ENCODE results near the gene NTRK3.

Gene NTRK3

GRCh38 chr15:88269356-88270062 is 13.0 kb upstream of the NTRK3 start:
- no peaks in the 10 kb centered on the region for H4K20me1 ChIP-seq (ENCODE audit: insufficient read depth, low read length, poor library complexity, severe bottlenecking)
- no peak overlapping the region for H3K4me2 ChIP-seq (ENCODE audit: low read depth, low read length, poor library complexity, severe bottlenecking)
- no peaks in the 10 kb centered on the region for H3K9me2 ChIP-seq (replicated peaks; ENCODE audit: low read depth, low read length)
- H3K9me3 ChIP-seq (ENCODE audit: insufficient read depth, low read depth, low read length) = no peaks in the 10 kb centered on the region
- no peak for TF ChIP-seq EZH2phosphoT487 (IDR thresholded peaks at IDR 0.05; ENCODE audit: borderline replicate concordance)
- no peak overlapping the region for H2AFZ ChIP-seq (ENCODE audit: low read length)
- no peaks in the 10 kb centered on the region for H3K36me3 ChIP-seq (ENCODE audit: insufficient read depth, low read length)
- H3F3A ChIP-seq (ENCODE audit: low read depth) = no peaks in the 10 kb centered on the region
- no peaks in the 10 kb centered on the region for H3K27me3 ChIP-seq (ENCODE audit: insufficient read depth, low read length, poor library complexity, severe bottlenecking)
- H3K79me2 ChIP-seq (ENCODE audit: insufficient read depth, low read length) = no peaks in the 10 kb centered on the region
- no peak overlapping the region for H3K4me3 ChIP-seq (ENCODE audit: low read length, poor library complexity, severe bottlenecking)
- no peak overlapping the region for H3K9ac ChIP-seq (ENCODE audit: low read depth, low read length, poor library complexity, severe bottlenecking)
- no peaks in the 10 kb centered on the region for H3K4me1 ChIP-seq (ENCODE audit: insufficient read depth, low read length, poor library complexity, severe bottlenecking)

GRCh38 chr15:88267720-88268119 is 11.2 kb upstream of the NTRK3 start:
- H3K36me3 ChIP-seq (ENCODE audit: insufficient read depth, low read length) = no peaks in the 10 kb centered on the region
- TF ChIP-seq CTCF (conservative IDR thresholded peaks at IDR 0.05; ENCODE audit: low read length) = no peak
- no peak for TF ChIP-seq EZH2phosphoT487 (IDR thresholded peaks at IDR 0.05; ENCODE audit: borderline replicate concordance)
- H3K79me2 ChIP-seq (ENCODE audit: insufficient read depth, low read length) = no peaks in the 10 kb centered on the region
- no peaks in the 10 kb centered on the region for H3K4me1 ChIP-seq (ENCODE audit: insufficient read depth, low read length, poor library complexity, severe bottlenecking)
- no peaks in the 10 kb centered on the region for H3K27me3 ChIP-seq (ENCODE audit: insufficient read depth, low read length, poor library complexity, severe bottlenecking)
- no peak overlapping the region for H3K4me2 ChIP-seq (ENCODE audit: low read depth, low read length, poor library complexity, severe bottlenecking)
- no peaks in the 10 kb centered on the region for H3K9me2 ChIP-seq (replicated peaks; ENCODE audit: low read depth, low read length)
- H2AFZ ChIP-seq (ENCODE audit: low read length) = no peak overlapping the region
- no peaks in the 10 kb centered on the region for H4K20me1 ChIP-seq (ENCODE audit: insufficient read depth, low read length, poor library complexity, severe bottlenecking)
- no peak overlapping the region for H3K9ac ChIP-seq (ENCODE audit: low read depth, low read length, poor library complexity, severe bottlenecking)
- no peak overlapping the region for H3K4me3 ChIP-seq (ENCODE audit: low read length, poor library complexity, severe bottlenecking)
- H3F3A ChIP-seq (ENCODE audit: low read depth) = no peaks in the 10 kb centered on the region
- H3K9me3 ChIP-seq (ENCODE audit: insufficient read depth, low read depth, low read length) = no peaks in the 10 kb centered on the region

GRCh38 chr15:88266170-88266569 is 9.6 kb upstream of the NTRK3 start:
- no peaks in the 10 kb centered on the region for H3K27me3 ChIP-seq (ENCODE audit: insufficient read depth, low read length, poor library complexity, severe bottlenecking)
- H3K9ac ChIP-seq (ENCODE audit: low read depth, low read length, poor library complexity, severe bottlenecking) = no peak overlapping the region
- H4K20me1 ChIP-seq (ENCODE audit: insufficient read depth, low read length, poor library complexity, severe bottlenecking) = no peaks in the 10 kb centered on the region
- H3K4me2 ChIP-seq (ENCODE audit: low read depth, low read length, poor library complexity, severe bottlenecking) = no peak overlapping the region
- no peaks in the 10 kb centered on the region for H3K9me3 ChIP-seq (ENCODE audit: insufficient read depth, low read depth, low read length)
- H3K79me2 ChIP-seq (ENCODE audit: insufficient read depth, low read length) = no peaks in the 10 kb centered on the region
- TF ChIP-seq CTCF (conservative IDR thresholded peaks at IDR 0.05; ENCODE audit: low read length) (no peak), EZH2phosphoT487 (IDR thresholded peaks at IDR 0.05; ENCODE audit: borderline replicate concordance) (no peak)
- H2AFZ ChIP-seq (ENCODE audit: low read length) = no peak overlapping the region
- H3K36me3 ChIP-seq (ENCODE audit: insufficient read depth, low read length) = no peaks in the 10 kb centered on the region
- H3K9me2 ChIP-seq (replicated peaks; ENCODE audit: low read depth, low read length) = no peaks in the 10 kb centered on the region
- H3K4me3 ChIP-seq (ENCODE audit: low read length, poor library complexity, severe bottlenecking) = no peak overlapping the region
- no peaks in the 10 kb centered on the region for H3K4me1 ChIP-seq (ENCODE audit: insufficient read depth, low read length, poor library complexity, severe bottlenecking)
- no peaks in the 10 kb centered on the region for H3F3A ChIP-seq (ENCODE audit: low read depth)

GRCh38 chr15:88264622-88265021 is 8.1 kb upstream of the NTRK3 start:
- Histone ChIP-seq H3K9me2 (replicated peaks; ENCODE audit: low read depth, low read length) (no peaks in the 10 kb centered on the region), H3K9me3 (ENCODE audit: insufficient read depth, low read depth, low read length) (no peaks in the 10 kb centered on the region), H3K36me3 (ENCODE audit: insufficient read depth, low read length) (no peaks in the 10 kb centered on the region), H3K4me1 (ENCODE audit: insufficient read depth, low read length, poor library complexity, severe bottlenecking) (no peaks in the 10 kb centered on the region), H3K4me2 (ENCODE audit: low read depth, low read length, poor library complexity, severe bottlenecking) (no peak overlapping the region), H3K27me3 (ENCODE audit: insufficient read depth, low read length, poor library complexity, severe bottlenecking) (no peaks in the 10 kb centered on the region), H2AFZ (ENCODE audit: low read length) (no peak overlapping the region), H3K79me2 (ENCODE audit: insufficient read depth, low read length) (no peaks in the 10 kb centered on the region), H4K20me1 (ENCODE audit: insufficient read depth, low read length, poor library complexity, severe bottlenecking) (no peaks in the 10 kb centered on the region), H3K9ac (ENCODE audit: low read depth, low read length, poor library complexity, severe bottlenecking) (no peak overlapping the region), H3F3A (ENCODE audit: low read depth) (no peaks in the 10 kb centered on the region), H3K4me3 (ENCODE audit: low read length, poor library complexity, severe bottlenecking) (no peak overlapping the region)
- no peak for TF ChIP-seq EZH2phosphoT487 (IDR thresholded peaks at IDR 0.05; ENCODE audit: borderline replicate concordance)
- TF ChIP-seq CTCF (conservative IDR thresholded peaks at IDR 0.05; ENCODE audit: low read length) = no peak

All from Loucy (cell line).